ENCODE measurements around the gene HCN2.

Gene HCN2

DNA sequence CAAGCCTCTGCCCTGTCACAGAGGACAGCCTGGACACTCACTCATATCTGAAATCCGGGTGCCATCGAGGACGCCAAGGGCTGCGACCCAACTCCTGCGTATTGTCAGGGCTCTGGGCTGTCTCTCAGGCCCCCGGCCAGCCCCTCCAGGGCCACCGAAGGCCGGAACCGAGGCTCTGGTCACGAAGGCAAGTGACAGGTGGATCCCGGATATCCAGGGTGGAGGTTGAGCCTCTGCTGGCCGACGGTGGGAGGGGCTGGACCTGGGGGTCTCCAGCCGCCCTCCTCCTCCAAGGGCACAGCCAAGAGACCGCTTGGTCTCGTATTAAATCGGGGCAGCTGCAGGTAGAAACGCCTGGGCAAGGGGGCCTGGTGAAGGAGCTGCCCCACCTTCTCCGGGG is 67.9 kb downstream of the HCN2 start:
- no peak for DNase-seq (ENCODE audit: low read depth)

DNA sequence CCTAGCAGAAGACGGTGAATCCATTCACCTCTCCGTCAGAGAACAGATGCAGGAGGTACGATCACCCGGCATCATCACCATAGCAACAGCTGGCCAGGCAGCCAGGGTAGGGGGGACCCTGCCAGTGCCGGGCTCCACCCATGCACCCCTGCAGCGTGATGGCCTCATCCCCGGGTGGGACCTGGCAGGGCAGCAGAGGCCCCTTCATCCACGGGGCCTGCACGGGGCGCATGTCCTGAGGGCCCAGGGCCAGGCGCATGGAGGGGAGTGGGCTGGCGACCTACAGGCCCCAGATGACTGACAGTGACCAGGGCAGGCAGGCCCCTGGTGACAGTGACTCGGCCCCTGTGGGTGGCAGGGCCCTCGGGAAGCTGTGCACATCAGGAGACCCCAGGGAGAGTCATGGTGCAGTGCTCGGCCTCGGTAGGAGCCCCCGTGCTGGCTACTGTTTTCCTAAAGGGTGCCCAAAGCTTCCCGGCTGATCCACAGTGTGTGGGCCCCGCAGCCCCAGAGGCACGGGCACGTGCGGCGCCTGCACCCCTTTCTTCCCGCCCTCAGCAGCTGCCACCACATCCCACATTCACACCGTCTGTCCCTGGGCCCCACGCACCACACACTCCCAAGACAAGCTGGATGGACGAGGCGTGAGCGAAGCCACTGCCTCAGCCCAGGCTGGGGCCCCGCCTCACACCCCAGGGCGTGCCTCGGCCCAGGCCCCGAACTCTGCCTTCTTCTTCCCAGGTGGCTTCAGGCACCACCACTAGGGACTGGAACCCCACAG is 68.6 kb downstream of the HCN2 start:
- DNase-seq (ENCODE audit: low read depth) = no peak

DNA sequence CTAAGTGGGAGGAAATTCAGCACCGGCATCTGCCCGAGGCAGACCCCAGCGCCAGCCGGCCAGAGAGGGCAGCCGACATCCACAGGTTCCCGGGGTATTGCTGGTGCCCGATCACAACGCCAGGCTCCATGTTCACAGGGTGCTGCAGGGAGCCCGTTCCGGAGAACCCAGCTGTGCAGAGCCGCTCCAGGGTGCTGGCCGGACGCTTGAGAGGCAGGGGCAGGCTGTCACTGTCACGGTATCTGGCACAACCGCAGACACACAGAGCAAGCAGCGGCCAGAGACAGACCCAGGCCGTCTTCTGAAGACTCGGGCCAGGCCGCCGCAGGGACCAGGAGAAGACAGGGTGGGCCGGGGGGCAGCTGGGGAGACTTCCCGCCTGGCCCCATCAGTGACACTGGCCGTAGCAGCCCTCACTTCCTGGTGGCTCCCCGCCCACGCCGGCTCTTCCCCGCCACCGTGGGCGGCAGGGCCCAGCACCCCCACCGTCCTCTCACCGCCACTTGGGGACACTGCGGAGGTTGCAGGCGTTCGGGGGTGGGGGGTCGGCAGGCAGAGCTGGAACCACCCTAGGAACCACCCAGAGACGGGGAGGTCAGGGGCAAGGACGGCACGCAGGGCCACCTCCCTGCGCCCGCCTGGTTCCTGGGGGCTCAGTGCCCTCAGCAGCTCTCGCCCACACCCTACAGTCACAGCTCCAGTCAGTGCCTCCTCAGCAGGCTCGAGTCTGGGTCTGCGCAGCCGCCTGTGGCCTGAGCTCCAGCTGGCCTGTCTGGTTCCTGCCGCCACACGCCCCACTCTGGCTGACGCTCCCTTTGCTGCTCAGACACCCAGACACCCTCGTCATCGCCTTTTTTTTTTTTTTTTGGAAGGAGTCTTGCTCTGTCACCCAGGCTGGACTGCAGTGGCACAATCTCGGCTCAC is 69.5 kb downstream of the HCN2 start:
- no peak for DNase-seq (ENCODE audit: low read depth)

- no peak for DNase-seq (ENCODE audit: low read depth)
Measured at GRCh38 chr19:660793-661426, 71.2 kb downstream of the HCN2 start.

DNA sequence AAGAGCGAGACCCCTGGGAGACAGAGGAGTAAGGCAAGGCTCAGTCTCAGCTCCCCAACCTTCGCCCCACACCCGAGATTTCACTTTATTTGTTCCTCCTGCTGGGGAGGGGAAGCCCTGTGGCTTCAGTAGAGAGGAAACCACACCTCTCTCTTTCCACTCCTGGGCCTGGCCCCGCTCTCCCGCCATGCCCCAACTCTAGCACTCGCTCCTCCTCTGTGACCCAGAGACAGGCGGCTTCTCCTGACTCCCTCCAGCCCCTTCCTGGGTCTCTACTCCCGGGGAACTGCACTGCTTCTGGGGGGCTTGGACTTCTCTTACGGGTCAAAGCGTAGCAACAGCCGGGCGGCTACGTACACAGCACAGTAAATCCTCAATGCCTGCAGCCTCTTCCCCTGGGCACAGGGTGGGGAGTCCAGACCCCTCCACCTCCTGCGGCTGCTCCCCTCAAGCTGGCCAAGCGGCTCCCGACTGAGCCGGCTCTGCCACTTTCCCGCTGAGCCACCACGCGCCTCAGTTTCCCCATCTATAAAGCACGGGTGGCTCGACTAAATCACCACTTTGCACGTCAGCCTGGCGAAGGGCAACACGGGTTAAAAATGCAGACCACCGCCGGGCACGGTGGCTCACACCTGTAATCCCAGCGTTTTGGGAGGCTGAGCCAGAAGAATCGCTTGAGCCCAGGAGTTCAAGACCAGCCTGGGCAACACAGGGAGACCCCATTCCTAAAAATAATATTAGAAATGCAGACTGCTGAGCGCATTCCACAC is 71.9 kb downstream of the HCN2 start:
- peak; percentile 45 for DNase-seq (ENCODE audit: low read depth)

DNA sequence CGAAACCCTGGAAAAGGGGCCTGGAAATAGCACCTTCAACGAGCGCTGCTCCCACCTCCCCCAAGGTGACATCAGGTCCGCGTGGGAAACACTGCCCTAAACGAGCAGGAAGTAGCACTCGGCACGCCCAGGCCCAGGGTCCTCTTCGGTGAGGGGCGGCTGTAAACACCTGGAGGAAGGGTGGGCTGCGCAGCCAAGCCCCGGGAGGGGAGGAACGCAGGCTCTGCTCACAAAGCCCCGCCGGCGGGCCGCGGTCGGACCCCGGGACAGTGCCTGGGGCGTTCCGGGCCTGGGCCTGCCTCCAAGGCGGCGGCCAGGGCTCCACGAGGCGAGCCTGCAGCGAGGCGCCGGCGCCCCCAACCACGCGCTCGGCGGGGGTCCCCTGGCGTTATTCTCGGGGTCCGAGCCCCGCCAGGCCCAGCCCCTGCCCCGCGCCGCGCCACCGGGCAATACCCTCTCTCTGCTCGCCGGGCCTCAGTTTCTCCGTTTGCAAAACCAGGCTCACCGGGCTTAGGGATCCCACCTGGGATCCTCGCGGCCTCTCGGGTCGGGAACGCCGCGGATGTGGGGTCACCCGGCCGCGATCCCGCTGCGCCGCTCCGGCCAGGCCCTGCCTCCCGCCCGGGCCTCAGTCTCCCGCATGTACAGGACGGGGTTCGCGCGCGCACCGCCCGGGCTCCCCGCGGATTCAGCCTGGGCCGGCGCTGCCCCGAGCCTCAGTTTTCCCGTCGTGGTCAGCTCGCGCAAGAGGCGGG is 72.7 kb downstream of the HCN2 start:
- peak; percentile 53 for DNase-seq (ENCODE audit: low read depth)

DNA sequence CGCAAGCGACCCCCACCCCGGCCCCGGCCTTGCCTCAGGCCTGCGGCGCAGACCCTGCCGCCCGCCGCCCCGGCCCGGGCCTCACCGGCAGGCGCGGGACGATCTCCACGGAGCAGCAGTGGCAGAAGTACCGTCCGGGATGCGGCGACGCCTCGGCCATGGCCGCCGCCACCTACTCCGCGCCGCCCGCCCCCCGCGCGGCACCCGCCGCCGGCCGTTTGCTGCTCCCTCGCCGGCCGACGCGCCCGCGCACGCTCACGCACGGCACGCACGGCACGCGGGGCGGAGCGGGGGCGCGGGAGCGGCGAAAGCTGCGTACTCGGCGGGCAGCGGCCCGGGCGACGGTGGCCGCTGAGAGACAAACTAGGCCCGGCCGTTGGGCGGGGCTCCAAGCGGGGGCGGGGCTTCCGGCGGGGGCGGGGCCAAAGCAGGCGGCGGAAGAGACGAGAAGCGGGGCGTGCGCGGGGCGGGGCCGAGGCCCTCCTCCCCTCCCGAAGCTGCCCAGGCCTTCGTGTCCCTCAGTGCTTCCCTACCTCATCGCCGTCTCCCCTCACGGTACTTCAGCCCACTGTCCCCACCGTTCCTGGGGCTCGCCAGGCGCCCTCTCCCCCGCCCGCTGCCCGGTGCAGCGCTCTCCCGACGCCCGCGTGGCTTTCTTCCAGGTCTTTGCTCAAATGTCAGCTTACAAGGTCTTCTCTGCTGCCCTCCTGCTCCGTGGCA is 73.4 kb downstream of the HCN2 start, which contains the start of gene RNF126:
Gene RNF126 (minus strand): TSS at position 253 of the 720 bp plus-strand sequence. CDS start 93 bp downstream, at position 160.
- peak; percentile 91 for DNase-seq (ENCODE audit: low read depth)

DNA sequence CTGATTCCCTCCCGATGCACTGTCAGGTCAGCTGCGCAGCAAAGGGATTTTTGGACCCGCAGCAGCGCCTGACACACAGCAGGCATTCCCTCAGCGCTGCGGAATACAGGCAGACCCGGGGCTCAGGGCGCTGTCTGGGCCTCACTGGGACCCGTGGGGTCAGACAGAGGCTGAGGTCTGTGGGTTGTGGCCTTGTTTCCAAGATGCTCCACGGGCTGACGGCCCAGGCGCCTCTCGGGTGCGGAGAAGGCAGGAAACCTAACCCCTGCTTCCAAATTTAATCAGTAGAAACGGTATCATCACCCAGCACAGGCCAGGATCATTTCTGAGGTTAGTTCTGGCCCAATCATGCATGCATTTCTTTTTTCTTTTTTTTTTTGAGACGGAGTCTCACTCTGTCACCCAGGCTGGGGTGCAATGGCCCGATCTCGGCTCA is 74.0 kb downstream of the HCN2 start:
- DNase-seq (ENCODE audit: low read depth) = no peak

DNA sequence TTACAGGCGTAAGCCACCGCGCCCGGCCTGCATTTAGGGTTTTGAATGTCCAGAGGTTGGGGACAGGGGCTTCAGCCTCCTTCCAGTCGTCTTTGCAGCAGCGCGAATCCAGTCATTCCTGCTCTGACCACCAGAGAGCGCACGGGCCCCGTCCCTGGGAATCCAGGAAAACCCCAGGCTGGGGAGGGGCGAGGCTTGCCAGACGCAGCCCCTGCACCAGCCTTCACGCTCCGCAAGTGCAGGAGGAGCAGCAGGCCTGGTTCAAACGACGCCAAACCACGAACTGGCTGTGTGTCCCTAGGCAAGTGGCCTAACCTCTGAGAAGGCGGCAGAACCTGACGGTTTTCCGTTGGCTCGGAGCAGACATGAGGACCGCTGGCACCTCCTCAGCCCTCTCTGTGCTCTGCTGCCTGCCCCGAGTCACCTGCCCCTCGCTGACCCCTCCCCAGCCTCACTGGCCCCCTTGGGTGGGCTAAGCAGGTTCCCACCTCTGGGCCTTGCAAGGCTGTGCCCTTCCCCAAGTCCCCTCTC is 75.3 kb downstream of the HCN2 start:
- peak; percentile 75 for DNase-seq (ENCODE audit: low read depth)
